Measurements from ENCODE around the gene PDGFA.

DNA sequence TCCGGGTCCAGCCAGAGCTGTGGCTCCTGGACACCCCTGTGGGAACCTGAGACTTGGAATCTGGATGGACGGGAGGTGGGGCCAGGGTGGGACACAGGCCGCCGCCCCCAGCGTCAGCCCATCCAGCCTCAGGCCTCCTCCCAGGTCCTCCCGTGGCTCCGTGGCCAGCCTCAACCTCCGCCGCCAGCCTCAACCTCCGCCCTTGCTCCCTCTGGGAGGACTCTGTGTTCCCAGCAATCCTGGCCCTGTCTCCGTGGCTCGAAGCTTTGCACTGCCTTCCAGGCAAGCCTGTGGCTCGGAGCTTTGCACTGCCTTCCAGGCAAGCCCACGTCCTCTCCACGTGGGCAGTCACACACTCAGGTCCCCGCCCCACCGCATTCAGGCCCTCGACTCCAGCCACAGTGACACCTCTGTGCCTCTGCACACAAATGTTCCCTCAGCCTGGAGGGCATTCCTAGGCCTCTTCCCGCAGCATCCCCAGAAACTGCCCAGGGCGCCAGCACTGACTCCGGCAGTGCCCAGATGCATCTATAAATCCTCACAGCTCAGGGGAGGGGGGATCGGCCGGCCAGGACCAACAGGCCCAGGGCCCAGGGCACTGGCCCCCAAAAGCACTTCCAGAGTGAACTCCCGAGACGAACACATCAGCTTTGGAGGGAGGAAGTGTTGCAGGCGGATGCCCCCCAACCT, 44.7 kb upstream of the PDGFA start:
- TF ChIP-seq, protein P1, sequence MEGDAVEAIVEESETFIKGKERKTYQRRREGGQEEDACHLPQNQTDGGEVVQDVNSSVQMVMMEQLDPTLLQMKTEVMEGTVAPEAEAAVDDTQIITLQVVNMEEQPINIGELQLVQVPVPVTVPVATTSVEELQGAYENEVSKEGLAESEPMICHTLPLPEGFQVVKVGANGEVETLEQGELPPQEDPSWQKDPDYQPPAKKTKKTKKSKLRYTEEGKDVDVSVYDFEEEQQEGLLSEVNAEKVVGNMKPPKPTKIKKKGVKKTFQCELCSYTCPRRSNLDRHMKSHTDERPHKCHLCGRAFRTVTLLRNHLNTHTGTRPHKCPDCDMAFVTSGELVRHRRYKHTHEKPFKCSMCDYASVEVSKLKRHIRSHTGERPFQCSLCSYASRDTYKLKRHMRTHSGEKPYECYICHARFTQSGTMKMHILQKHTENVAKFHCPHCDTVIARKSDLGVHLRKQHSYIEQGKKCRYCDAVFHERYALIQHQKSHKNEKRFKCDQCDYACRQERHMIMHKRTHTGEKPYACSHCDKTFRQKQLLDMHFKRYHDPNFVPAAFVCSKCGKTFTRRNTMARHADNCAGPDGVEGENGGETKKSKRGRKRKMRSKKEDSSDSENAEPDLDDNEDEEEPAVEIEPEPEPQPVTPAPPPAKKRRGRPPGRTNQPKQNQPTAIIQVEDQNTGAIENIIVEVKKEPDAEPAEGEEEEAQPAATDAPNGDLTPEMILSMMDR (IDR thresholded peaks at IDR 0.05), result no peak
- TF ChIP-seq POLR2A (IDR thresholded peaks at IDR 0.05) (no peak), EP300 (IDR thresholded peaks at IDR 0.05) (no peak)

Data from ovary (tissue), 3 donors.